HT-29 (cell line): ENCODE measurements around the gene POU2F3. TPM values are rescaled to one million over a fixed set of nuclear protein-coding genes. Genes with fewer than 3 reads are reported as not detected.

ENCODE experiments used
- DNase-seq: peaks from one replicate; pipeline ENCODE4 v3.0.0-alpha.2; 2015; ENCODE audit warnings: low spot score
- total RNA-seq: library from RNA; depleted of rRNA; stranded (reverse); fragments of >200 nt; shearing (Covaris generic); gene quantifications from 2 replicates; pipeline ENCODE4 v1.2.3, GENCODE V29; 2014; rRNA removed

Gene POU2F3
- total RNA-seq, result 0.28 and 0.86 TPM in 2 replicates

DNA sequence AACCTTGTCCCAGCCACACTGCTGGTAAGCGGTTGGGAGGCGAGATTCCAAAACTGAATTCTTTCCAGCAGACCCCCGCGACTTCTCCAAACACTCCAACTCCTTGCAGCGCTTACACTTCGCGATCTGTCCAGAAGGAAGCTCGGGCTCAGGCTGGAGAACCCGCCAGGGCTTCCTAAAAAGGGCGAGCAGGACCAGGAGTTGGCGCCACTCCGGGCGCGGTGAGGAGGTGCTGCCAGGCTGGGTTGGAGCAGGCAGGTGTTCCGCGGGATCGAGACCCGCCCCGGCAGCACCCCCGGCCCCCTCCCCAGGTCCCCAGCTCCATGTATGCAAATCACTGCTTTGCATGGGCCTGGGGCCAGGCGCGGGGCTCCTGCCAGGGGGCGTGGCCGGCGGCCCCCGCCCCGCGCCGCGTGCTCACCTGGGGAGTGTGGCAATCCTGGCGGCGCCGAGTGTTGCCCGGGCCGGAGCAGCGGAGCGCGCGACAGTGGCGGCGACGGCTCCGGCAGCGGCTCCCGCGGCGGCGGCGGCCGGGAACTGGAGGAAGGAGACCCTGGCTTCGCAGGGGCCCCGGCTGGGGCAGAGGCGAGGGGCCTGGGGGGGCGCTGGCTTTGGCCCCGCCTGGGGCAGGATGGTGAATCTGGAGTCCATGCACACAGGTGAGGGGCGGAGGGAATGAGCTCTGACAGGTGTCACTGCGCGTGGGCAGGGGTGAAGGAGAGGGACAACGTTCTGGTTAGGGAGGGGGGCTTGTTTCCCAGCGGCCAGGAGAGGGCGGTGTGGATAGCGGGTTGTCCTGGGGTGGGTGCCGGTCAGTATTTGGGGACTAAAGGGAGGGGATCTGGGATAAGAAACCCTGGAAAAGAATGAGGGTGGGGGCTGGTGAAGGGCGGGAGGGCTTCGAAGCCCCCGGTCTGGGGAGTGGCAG, at the start of gene POU2F3:
POU2F3 (plus strand) TSS at position 428 of the 928 bp plus-strand sequence; CDS start at position 632, 204 bp downstream.
- no peak for DNase-seq

DNA sequence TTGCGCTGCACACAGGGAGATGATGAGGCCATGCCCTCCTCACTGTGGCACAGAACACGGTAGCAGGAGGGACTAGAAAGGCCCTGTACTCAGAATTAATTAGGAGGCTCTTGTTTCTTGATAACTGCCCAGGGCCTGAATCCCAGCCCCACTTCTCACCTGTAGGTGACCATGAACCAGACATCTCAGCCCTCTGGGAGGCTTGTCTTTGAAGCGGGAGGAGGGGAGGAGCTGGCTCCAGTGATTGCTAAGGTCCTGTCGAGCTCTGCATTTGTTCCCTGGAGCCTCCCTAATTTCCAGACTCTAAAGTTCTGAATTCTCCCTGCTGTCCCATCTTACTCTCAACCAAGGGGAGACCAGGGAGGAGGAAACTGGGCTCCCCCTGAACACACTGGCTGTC, 48.9 kb upstream of the POU2F3 start:
- no peak for DNase-seq

DNA sequence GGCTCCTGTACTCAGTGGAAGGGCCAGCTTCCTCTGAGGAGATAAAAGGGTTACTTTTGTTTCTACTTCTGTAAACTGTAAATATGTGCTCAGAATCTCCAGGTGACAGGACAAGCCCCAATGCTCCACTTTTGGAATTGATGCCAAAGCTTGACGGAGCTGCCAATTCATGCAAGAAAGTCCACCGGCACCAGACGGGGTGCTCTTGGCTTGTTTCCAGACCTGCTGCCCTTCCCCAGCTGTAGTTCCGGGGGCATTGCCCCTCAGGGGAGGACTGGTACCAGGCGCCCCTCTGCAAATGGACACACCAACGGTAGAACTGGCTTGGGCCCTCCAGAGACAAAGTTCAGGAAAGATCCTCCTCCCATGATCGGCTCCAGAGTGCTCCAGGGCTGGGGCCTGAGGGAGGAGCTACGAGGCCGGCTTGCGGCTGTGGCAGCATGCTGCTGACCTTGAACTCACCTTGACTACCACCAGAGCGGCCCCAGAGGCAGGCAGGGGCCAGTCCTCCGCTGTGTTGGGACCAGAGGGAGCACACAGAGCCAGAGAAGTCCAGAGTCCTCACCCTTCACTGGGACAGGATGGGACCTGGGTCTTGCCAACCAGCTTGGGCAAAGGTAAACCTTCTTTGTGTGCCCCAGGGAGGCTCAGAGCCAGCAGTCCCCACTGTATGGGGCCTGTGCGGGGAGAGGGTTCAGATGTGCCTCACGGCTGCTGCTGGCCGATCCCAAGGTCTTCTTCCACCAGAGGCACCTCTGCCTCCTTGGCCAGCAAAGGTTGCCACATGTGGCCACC, 46.9 kb upstream of the POU2F3 start:
- no peak for DNase-seq

GRCh38 chr11:120194166-120194565, 45.8 kb upstream of the POU2F3 start:
- no peak for DNase-seq

DNA sequence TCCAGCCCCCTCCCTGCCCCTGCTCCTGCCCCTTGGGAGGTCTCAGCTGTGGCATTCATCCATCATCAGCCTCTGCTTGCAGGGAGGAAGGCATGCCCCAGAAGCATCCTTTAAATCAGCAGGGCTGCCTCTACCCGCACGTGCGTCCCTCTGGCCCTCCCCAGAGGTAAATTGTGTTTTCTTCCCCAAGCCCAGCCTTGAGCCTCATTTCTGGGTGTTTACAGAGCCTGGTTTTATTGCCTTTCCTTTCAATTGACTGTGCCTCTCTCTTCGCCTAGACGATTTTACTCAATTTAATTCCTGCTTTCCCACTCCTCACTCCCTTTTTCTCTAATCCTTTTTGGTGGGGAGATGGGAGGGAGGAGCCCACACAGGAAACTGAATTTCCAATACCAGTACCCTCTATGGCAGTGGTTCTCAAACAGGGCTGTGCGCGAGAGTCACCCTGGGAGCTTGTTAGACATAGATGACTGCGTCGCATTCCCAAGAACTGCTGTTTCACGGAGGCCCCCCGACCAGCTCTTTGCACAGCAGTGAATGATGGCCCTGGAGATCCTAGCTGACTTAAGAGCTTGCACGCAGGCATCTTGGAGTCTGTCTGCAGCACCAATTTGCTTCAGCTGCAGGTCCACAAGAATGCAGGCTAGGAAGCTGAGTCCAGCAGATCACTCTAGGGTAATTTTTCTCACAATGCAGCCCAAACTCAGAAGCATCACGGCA, 44.2 kb upstream of the POU2F3 start:
- no peak for DNase-seq

DNA sequence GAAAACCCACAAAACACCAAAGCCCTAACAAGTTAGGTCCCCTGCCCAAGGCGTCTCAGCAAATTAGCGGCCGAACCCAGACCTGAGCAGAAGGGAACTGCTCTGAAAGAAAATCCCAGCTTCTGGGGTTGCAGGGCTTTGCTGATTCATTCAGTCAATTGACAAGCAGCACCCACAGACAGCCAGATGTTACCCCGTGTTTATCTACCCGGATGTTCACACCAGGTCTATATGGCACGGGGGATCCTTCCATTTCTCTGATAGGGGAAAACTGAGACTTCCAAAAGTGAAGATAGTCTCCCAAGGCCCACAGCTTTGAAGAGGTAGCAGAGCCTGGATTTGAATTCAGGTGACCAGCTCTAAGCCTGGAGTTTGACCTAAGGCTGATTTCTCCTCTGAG, 43.1 kb upstream of the POU2F3 start:
- DNase-seq, result no peak

DNA sequence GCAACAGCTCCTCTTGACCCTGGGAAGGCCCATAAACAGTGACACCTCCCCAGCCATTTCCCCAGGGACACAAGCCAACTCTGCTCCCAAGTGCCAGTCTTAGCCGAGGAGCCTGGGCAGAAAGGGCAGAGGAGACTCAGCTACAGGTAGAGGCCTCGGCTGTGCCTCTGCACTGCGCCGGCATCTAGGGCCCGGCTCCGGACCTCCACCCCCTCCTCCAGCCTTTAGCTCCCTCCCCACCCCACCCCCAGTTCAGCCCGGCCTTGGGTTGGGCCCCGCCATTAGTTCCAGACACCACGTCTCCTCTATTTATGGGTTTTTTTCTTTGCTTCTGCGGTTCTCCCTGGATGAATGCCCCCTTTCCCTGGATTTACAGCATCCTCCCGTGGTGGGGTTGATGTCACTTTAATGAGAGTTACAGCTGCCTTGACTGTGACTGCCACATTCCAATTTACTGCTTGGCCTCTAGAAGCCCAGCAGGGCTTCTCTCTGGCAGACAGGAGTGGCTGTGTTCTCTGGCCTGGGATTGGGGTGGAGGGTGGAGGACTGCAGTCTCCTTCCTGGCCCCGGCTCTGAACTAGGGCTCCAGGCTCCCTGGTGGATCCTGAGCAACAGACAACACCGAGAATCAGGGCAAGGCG, 42.6 kb upstream of the POU2F3 start:
- DNase-seq, result no peak

DNA sequence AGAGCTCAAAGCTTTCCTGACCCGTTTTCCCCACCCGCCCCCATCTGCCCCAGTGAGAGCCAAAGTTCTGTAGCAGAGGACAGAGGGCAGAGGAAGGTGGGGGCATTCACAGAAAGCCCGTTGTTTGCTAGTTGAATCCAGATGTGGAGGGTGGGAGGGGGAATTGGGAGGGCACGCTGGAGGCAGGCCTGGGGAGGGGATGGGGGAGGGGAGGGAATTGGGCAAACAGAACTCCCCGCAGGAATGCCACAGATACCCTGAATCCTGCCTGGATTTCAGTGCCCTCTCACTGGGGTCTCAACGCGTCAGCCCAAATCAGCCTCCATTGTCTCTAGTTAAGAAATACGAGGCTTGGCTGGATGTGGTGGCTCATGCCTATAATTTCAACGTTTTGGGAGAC, 42.0 kb upstream of the POU2F3 start:
- DNase-seq, result no peak

- DNase-seq, result no peak
These were observed 41.5 kb upstream of the POU2F3 start for GRCh38 chr11:120198403-120198786.

GRCh38 chr11:120198787-120199469, 41.0 kb upstream of the POU2F3 start:
- no peak for DNase-seq

DNA sequence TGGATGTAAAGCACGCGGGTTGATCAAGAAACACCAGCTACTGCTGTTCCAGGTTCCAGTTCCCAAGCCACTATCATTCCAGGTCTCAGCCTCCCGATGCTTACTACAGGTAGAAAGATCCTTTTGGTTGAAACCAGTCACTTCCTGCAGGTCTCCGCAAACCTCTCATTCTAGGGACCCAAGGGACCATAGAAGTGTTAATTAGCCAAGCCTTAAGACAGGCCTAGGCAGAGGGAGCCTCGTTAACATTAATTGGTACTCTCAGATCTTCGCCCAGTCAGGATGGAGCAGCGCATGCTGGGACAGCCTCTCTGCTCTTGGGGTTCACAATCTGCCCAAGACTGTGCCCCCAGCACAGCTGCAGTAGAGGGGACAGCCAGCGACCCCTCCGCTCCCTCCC, 40.3 kb upstream of the POU2F3 start:
- DNase-seq, result no peak

DNA sequence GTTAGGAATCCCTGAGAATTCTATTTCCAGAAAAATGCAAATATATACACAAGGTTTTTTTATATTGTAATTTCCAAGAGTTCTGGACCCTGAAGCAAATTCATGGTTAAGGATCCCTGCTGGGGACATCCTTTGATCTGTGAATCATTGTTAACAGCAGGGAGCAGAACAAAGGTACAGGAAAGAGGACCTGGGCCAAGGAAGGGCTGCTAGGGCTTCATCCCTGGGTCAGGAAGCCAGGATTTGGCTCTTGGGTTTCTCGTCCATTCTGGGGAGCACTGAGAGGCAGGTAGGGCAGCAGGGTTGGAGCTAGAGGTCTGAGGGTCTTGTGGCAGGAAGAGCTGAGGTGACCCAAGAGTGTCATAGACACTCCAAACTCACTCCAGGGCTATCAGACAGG, 39.3 kb upstream of the POU2F3 start:
- DNase-seq, result no peak

DNA sequence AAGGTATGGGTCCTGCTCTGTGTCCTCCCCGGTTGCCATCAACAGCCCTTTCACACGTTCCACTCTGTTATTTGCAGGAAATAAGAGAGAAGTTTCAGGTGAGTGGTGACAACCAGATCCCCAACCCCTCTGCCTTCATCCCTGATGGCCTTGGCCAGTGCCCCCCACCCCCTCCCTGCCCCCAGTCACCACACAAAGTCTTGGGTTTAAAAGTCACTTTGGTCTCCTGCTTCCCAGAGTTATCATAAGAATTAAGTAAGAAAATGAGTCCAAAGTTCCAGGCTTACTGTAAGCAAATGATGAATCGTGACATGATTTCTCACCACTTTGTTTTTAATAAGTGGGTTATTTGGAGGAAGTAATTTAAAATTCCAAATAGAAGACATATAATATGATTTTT, 38.3 kb upstream of the POU2F3 start:
- no peak for DNase-seq

DNA sequence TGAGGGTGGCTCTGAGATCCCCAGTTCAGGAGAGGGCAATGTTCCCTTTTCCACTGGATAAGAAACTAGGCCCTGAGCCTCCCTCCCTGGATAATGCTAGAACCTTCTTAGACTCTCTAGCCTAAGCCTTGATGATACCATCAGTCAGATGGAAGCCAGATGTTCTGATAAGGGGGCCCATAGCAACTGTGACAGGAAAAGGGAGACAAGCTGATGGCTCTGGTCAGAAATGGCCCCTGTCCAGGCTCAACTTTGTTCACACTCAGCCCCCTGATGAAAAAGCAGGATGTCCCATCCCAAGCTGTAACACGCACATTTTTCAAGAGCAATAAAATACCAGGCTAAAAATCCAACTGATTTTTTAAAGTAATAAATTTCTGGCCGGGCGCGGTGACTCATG, 36.3 kb upstream of the POU2F3 start:
- DNase-seq, result no peak

DNA sequence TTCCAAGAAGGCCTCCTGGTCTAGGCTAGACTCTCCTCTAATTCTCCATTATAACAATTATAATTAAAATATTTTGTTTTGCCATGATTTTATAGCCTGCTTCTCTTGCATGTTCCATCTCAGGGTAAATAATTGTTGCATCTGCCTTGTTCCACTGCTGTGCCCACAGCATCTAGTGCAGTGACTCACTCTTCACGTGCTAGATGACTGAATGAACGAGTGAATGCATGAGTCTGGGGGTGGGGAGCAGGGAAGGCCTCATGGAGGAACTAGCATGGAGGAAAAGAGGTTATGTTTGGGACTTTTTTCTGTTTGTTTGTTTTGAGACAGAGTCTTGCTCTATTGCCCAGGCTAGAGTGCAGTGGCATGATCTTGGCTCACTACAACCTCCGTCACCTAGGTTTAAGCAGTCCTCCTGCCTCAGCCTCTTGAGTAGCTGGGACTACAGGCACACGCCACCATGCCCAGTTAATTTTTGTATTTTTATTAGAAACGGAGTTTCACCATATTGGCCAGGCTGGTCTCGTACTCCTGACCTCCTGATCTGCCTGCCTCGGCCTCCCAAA, 34.3 kb upstream of the POU2F3 start:
- no peak for DNase-seq

GRCh38 chr11:120207512-120207911, 32.4 kb upstream of the POU2F3 start:
- no peak for DNase-seq

- DNase-seq, result no peak
These were observed 31.9 kb upstream of the POU2F3 start for GRCh38 chr11:120208001-120208441.

- peak; percentile 55 for DNase-seq
These were observed 31.2 kb upstream of the POU2F3 start for GRCh38 chr11:120208777-120209176.

GRCh38 chr11:120209746-120210625, 30.0 kb upstream of the POU2F3 start:
- DNase-seq, result no peak
